NCI-H1092 treated with DMSO at 0.1 percent for 48 hours (cell line): ENCODE measurements around the gene RIN3.

Experiments used
- DNase-seq: peaks from one replicate; lab custom pipeline; 2025; lab: John Stamatoyannopoulos, UW

Gene RIN3

DNA sequence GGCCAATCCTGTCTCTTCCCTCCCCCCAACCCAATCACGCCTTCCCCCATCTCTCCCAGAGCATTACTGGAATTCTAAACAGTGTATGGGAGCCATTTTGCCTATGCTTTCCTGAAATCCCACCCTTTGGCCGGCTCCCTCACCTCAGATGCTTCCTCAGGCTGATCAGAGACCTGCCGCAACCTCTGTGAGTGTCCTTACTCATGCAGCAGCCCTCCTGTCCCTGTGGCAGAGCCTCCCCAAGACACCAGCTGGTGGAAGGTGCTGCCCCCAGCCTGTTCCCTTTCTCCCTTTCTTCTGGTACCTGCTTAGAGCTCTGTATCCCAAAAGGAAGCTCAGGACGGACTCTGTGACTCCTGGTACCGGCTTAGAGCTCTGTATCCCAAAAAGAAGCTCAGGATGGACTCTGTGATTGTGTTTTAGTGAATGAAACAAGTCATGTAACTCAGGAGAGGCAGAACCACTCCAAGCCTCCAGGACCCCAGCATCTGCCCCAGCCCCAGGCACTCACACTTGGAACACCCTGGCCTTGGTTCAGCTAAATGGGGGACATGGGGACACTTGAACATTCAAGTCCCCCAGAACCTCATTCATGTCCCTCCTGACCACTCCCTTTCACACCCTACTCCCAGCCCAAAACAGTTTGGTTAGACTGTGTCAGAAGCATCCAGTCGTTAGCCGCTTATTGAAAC, 29.3 kb upstream of the RIN3 start:
- DNase-seq = no peak

GRCh38 chr14:92486881-92487280, 26.7 kb upstream of the RIN3 start:
- DNase-seq = no peak

GRCh38 chr14:92487513-92488133, 26.0 kb upstream of the RIN3 start:
- no peak for DNase-seq

DNA sequence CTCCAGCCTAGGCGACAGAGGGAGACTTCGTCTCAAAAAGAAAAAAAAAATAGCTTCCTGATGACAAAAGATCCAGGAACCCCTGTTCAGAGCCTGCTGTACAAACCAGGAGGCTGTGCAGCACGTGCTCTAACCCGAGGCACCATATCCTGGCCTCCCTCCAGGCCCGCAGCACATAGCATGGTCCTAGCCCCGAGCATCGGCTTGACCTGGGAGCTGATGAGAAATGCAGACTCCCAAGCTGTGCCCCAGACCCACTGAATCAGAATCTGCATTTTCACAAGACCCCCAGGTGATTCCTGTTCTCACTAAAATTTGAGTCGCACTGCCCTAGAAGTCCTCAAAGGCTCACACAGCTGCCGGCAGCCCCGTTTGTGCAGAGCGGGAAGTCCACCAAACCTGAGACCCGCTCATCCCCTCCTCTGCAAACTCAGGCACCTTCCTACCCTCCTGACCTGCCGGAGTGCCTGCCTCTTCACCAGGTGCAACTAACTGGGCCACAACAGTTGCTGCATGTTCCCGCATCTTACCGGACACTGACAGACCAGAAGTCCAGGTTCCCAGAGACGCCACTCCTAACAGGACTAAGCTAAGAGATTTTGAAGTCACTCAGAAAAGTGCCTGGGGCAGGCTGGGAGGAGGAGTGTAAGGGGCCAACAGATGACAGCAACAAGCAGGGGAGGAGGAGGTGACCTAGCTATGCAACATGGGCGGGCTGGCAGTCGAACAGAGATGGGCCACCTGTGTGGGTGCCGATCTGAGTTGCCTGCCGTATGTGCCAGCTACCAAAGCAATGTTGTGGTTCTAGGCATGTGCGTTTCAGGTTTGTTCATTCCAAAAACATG, 24.0 kb upstream of the RIN3 start:
- DNase-seq = no peak

DNA sequence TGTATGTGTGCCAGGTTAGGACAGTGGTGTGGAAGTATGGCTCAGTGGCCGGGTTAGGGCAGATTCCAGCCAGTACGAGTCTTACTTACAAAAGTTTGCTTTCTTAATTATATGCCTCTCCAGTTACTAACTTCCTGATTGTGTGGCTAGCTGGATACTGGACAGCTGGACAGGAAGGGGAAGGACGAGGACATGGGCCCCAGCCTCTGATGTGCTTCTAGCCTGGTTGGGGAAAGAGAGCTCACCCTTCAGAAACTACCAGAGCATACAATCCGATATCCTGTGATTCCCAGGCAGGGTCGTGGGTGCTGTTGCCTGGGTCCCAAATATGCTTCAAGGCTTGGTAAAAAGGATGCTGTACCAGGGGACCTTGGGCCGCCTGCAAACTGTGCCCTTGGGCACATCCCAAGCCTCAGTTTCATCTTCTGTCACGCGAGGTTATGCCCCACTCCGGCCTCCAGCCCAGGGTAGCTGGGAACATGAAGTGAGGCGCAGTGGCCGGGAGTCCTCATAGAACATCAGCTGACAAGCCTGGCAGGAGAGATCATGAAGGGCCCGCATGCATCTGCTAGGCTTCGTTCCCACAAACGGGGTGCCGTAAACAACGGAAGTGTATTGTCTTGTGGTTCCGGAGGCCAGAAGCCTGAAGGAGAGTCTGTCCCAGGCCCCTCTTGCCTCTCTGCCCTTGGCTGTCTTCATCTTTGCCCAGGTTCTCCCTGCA, 23.2 kb upstream of the RIN3 start:
- DNase-seq = no peak

DNA sequence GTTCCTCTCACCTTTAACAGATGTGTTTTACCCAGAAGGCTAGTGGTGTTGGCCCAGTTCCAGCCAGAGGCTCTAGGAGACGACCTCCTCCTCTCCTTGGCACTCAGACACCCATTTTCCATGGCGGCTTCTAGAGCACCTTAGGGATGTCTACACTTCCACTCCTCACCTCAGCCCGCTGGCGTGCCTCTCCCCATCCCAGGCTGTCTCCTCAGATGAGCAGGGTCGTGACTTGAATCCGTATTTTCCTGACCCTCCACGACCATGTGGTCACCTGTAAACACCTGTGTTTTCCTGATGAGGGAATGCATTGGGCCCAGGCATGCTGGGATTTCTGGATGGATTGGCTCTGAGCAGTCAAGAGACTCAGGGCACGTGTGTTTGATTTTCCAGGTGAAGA, 21.8 kb upstream of the RIN3 start:
- no peak for DNase-seq

DNA sequence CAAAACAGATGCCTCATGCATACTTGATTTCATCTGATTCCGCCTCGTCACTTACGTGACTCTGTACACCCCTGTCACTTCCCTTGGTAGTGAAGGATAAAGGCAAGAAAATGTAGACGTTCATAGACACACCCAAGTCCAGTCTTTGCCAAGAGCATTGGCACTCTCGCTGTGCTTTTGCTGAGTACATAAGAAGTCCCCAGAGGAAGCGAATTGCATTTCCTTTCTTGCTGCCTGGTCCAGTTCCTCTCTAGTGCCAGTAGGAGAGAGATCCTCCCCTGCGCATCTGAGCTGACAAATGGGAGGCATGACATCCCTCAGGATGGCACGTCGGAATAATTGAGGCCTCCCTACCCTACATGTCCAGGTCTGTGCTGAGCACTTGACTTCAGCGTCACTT, 21.3 kb upstream of the RIN3 start:
- DNase-seq = no peak

DNA sequence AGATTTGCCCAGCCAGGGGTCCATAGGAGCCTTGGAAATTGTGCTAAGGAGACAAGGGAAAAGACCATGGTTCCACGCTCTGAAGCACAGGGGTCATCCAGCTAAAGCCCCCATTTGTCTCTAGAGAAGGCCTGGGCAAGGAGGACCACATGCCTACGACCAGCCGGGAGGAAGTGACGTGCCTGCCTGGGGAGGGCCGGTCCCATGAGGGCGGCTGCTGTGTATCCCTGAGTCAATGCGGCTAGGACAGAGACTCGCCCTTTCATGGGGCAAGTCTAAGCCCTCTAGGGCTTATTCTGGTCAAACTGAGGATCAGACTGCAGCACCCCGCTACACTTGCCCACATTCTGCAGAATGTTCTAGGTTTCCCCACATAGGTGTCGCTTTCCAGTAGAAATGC, 20.6 kb upstream of the RIN3 start:
- no peak for DNase-seq

- DNase-seq = no peak
Measured at GRCh38 chr14:92493492-92493891, 20.1 kb upstream of the RIN3 start.

GRCh38 chr14:92494512-92494911, 19.1 kb upstream of the RIN3 start:
- DNase-seq = no peak

DNA sequence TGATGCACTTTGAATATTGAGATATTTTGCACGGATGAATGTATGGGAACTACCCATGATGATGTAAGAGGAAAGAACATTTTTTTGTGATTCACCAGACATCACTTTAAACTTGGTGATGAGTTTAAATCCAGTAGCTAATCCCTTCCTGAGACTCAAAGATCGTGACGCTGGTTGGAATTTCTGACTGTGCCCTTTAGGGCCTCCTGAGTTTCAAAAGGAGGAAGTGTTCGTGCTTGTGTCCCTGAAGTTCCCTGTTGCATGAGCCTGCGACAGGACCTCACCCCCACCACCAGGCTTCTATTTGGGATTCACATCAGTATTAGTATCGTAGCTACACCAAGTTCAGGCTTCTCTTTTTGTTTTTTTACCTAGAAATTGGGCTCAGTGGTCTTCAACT, 18.6 kb upstream of the RIN3 start:
- DNase-seq = no peak

DNA sequence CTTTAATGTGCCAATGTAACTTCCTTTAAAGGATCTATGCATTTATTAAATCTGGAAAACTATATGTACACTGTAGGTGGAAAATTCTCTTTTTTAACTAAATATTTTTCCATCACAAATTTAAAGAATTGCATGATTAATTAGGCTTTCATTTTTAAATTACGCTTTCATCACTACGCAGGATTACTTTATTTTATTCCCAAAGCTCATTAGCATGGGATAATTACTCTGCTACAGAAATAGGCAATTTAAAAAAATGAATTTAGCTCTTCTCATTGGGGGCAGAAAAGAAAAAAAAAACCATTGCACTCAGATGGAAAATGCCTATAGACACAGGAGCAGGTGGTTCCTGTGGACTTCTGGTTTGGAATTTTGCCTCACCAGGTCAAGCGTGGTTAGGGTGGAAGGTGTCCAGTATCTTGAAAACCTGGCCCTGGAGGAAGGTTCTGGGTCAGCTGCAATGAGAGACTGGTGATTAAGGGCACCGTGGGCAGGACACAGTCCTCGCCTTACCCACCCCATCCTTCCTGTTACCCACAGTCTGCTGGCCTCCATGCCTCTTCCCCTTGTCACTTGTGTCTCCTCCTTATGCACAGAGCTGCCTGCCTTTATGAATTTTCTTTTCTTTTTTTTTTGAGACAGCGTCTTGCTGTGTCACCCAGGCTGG, 17.3 kb upstream of the RIN3 start:
- no peak for DNase-seq

GRCh38 chr14:92497391-92497790, 16.2 kb upstream of the RIN3 start:
- no peak for DNase-seq

GRCh38 chr14:92499234-92499633, 14.3 kb upstream of the RIN3 start:
- no peak for DNase-seq

DNA sequence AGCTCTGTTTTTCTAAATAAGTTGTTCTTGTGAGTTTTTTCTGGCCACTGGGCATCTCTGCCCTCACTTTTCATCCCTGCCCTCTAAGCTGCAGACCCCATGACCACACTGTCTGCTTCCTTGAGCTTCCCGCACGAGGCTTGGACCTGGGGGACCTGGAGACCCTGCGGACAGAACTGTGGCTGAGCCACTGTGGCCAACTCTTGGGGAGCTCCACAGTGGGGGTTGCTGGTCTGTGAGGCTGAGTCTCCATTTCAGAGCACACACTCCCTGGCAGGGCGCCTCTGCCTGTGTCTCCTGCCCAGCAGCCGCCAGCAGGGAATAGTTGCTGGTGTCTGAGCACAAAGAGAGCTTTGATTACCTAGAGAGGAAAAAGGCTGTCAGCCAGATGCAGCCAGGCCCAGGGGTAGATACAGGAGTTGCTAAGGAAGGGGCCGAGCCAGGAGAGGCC, 13.1 kb upstream of the RIN3 start:
- DNase-seq = no peak

GRCh38 chr14:92501891-92502351, 11.7 kb upstream of the RIN3 start:
- no peak for DNase-seq

DNA sequence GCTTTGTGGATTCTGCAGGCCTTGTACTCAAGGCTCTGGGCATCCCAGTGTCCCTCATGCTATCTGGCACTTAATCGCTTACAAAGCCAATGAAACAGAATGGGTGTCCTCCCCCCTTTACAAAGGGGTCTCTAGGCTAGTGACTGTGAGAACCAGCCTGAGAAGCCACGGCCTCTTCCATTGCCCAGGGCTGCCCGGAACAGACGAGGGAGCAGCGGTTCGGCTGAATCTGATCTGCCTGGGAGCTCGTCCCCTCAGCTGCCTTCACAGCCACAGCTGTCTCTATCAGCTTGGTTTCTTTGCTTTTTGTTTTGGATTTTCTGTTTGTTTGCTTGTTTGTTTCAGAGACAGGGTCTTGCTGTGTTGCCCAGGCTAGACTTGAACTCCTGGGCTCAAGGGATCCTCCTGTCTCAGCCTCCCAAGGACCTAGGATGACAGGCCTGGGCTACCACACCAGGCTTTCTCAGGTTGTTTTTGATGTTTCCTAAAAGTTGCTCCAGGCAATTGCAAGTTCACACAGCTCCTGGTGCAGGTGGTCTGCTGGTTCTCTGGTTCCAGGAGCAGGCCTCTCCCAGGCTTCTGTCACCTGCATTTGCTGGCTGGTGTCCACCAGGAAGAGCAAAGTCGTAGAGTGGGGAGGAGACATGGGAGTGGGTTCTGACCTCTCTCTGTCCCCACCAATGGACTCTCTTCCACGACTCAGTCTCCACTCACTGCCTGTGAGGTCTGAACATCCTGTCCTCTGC, 10.9 kb upstream of the RIN3 start:
- DNase-seq = no peak

GRCh38 chr14:92503756-92504491, 9.7 kb upstream of the RIN3 start:
- DNase-seq = no peak

- DNase-seq = no peak
Measured at GRCh38 chr14:92505826-92506225, 7.8 kb upstream of the RIN3 start.

DNA sequence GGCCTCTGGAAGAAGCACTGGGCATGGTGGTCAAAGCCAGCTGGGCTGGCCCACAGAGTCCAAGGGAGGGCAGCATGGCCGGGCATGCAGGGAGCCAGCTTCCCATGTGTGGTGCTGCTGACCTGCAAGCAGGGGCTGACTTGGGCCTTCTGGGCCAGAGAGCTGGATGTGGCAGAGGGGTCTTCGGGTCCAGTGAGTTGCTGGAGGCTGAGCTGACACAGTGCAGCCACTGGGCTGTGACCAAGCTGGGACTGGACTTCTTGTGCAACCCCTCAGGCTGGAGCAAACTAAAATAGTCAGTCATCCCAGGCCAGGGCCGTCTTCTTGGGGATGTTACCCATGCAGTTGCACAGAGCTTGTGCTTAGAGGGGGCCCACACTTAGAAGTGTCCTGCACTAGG, 7.3 kb upstream of the RIN3 start:
- DNase-seq = no peak
